Ureter (tissue), 1 donor: ENCODE results near the gene SIPA1L3. TPM values are rescaled to one million over a fixed set of nuclear protein-coding genes. Genes with fewer than 3 reads are reported as not detected.
A peak's percentile ranks its signal among the peaks of the same experiment; 100 is the strongest.
"Not testable (repeated sequence)": the region's sequence is repeated elsewhere in the genome, so short reads cannot be mapped to it uniquely, and the experiment has no call there.

ENCODE experiments used
- DNase-seq: peaks from one replicate; pipeline ENCODE4 v3.0.0-alpha.2; 2020; ENCODE audit warnings: low spot score
- total RNA-seq: library from RNA; stranded (reverse); gene quantifications from one replicate; pipeline ENCODE4 v1.2.4, GENCODE V29; 2023
- donor health status: DM: yes; HTN: yes; CAD: no.

SIPA1L3 gene
- total RNA-seq, 1 donor from 2014 or later, result 60.4 TPM

DNA sequence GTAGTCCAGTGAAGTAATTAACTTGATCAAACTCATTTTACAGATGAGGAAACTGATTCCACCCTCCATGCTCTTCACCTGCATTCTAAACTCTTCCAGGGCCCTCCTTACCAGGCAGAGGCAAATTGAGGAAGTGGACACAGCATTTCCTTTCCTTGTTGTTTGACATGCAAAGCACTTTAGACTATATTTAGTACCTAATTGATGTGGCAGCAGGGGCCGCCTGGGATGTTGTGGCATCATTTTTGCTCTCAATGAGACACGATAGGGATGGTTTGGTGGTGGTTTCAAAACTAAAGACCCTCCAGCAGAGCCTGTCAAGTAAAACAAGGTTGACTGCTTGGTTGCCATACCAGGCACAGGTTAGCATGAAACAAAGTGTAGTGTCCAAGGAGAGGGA is 7.9 kb downstream of the SIPA1L3 start:
- no peak for DNase-seq

DNA sequence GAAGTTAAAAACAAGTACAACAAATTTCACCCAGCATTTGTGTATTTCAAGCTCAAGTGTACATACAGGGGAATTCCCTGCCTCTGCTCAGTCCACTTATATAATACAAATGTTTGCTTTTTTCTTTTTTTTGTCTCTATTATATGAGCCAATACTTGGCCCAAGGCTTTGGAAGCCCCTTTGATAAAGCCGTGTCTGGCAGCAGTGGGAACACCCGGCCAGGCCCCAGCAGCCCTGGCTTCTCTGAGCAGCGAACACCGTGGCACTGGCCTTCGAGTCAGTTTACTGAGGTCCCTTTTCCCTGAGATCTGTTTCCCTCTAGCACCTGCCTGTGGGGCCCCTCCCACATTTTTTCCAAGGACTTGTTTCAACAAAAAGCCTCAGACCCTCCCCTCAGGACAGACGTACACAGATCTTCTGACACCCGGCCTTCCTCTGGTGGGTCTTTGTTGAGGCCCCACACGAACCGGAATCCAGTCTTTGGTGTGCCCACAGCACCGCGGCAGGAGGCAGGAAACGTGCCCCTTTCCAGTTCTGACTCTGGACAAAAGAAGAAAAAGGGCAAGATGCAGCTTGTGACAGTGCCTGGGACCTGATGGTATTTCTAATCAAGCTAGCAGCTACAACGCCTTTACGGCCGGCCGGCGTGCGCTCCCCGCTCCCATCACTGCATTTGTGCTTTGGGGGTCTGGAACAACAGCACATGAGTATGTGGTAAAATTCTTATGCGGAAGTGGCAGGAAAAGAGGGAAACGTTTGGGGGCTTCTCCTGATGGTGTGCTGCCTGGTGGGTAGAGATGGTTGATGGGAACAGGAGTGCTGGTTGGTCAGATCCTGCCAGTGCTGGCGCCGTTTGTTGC is 13.8 kb downstream of the SIPA1L3 start:
- no peak for DNase-seq

DNA sequence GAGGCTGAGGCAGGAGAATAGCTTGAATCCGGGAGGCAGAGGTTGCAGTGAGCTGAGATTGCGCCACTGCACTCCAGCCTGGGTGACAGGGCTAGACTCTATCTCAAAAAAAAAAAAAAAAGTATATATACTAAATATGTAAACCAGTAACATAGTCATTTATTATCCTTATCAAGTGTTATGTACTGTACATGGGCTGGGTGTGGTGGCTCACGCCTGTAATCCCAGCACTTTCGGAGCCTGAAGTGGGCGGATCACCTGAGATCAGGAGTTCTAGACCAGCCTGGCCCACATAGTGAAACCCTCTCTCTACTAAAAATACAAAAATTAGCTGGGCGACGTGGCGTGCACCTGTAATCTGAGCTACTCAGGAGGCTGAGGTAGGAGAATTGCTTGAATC is 17.6 kb downstream of the SIPA1L3 start:
- DNase-seq, result not testable (repeated sequence)

DNA sequence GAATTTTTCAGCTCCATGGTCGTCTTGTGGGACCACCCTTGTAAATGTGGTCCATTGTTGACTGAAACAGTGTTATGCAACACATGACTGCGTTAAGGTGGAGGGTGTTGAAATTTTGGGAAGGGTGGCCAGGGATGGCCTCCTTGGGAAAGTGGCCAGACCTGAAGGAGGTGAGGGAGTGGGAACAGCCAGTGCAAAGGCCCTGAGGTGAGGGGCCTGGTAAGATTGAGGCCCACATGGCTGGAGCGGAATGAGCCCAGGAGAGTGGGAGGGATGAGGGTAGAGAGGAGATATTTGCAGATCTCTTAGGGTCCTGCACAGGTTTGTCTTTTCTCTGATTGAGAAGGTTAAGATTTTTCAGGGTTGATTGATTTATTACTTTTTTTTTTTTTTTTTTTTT is 18.2 kb downstream of the SIPA1L3 start:
- no peak for DNase-seq

DNA sequence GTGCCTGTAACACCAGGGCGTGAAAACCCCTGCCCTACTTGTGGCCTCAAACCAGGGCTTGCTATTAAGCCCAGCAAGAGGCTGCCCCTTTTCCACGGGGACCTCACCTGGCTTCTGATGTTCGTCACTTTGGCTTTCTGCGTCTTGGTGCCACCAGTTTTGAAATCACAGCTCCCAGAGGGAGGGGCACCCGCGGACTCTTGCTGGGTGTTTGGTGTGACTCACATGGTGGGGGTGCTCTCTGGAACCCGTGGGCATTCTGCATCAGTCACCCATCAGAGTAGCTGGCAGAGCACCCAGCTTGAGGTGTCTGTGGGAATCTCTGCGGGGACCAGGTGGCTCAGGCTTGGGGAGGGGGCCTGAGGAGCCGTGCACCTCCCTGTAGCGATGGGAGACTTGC is 19.2 kb downstream of the SIPA1L3 start:
- DNase-seq, result no peak

DNA sequence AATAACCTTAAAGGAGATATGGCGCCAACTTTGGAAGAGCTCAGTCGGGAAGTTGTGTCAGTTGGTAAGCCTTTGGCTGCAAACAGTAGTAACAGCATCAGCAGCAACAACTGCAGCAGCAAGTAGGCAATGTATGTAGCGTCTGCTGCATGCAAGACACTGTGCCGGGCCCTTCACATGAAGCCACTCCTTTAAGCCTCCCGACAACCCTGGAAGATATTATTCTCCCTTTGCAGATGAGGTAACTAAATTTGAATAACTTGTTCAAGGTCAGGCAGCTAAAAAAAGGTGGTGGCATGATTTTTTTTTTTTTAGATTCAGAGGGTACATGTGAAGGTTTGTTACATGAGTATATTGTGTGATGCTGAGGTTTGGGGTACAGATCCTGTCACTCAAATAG is 19.7 kb downstream of the SIPA1L3 start:
- DNase-seq, result no peak

DNA sequence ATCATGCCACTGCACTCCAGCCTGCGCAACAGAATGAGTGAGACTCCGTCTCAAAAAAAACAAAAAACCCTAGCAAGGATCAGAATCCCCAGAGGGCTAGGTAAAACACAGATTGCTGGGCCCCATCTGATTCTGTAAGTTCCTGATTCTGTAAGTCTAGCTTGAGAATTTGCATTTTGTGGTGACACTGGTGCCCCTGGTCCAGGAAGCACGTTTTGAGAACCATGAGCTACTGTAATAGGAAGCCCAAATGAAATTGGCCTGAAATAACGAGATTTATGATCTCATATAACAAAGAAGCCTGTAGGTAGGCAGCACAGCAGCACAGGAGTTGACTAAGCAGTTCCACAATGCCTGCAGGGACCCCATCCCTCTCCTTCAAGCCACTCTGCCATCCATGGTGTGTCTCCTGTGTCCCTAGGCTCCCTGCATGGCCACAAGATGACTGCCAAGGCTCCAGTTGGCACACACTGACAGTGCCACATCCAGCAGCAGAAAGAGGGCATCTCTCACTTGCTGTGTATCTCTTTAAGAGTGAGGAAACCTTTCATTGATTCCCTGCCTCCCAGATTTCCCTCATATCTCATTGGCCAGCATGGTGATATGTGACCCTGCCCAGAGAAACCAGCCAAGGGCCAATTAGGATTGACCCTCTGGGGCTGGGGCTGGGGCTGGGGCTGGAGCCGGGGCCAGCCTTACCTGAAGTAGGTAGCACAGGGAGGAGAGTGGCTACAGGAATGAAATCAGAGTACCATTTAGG is 21.7 kb downstream of the SIPA1L3 start:
- no peak for DNase-seq

DNA sequence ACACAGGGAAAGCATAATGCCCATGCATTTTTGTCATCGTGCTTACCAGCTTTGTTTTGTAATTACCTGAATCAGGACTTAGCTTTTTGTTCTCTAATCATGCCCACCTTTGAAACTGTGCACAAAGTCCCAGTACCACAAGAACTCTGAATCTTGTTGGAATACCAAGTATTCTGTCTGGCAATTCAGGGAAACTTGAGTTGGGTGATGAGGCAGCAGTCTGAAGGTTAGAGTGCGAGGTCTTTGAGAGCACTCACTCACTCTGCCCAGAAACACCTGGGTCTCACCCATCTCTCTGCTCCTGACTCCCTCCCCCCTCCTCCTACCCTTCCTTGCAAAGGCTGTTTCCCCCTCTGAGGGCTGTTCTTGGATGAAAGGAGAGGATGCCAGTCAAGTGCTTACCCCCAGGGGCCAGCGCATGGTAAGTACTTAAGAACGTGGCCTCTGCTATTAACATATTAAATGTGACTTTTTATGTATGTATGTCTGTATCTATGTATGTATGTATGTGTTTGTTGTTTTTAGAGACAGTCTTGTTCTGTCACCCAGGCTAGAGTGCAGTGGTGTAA is 22.4 kb downstream of the SIPA1L3 start:
- DNase-seq, result no peak

DNA sequence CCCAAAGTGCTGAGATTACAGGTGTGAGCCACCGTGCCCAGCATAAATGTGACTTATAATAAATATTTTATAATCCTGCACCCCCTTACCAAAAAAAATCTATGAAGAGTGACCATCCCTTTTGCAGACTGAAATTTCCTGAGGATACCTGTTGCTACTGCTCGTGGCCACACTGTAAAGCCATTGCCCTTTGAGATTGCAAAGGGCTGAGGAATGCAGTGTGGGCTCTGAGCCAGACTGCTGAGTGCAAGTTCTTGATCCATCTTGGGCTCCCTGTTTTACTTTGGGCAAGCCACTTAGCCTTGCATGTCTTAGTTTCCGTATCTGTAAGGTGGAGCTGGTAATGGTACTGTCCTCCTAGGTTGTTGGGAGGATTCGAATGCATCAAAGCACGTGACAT is 23.4 kb downstream of the SIPA1L3 start:
- no peak for DNase-seq

DNA sequence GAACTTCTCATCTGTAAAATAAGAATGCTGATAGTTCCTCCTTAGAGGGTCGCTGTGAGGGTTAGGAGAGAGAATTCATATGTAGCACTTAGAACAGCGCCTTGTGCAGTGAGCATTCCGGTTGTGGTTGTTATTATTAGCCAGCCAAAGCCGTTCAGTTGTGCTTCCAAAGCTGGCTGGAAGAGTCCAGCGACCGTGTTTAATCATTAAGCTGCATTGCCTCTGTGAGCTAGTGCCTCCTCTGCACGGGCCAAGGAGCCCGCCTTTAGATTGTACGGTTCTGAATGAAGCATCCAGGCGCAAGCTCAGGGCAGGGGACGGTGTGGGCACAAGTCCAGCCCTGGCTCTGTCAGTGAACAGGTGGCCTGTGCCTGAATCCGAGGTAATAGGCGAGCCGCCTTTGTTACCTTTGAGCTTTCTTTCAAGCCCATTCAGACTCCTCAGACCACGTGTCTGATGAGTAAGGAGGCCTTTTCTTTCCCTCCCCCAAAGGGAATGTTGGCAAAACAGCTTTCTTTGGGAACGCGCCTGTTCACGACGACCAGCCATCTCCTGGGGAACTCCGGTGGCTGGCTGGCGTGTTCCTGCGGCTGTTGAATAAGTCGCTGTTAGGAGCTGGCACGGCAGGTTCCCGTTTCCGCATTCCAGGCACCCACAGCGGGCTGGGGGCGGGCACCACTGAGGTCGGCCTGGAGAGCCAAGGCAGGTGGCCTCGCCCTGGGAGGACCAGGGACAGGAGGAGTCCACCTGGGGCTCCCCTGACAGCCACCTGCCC is 25.1 kb downstream of the SIPA1L3 start:
- peak; percentile 85 for DNase-seq

DNA sequence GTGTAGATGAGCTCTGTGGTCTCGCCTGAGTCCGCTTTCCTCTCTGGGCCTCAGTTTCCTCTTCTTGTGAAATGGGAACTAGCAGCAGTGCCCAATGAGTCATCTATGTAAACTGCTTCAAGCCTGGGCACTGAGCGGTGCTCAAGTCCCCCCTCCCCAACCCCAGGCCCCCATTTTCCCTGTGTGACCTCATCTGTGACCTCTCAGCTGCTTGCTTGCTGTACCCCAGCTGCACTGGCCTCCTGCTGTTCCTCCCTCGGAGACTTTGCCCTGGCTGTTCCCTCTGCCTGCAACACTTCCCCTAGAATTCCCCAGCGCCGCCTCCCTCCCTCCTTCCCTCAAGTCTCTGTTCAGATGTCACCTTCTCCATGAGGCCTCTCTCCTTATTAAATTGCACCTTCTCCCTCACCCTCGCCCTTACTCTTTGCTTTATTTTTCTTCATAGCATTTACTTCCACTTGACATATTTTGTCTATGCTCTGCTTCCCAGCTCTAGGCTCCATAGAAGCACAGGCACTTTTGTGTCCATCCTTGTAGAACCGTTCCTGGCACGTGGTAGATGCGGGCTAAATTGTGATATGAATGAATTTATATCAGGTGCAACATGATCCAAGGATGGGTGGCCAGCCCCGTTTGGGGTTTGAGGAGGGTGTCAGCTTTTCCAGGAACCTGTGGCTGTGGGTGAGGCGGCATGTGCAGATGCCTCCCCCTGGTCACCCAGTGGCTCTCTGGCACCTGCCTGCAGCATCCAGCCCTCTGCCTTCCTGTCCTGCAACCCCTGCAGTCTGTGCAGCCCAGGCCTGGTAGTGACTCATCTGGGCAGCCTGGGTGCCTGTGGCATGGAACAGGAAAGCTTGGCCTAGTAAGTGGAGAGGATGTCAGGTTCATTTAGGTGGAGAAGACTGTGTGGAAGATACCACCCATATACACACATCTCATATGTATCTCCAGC is 26.3 kb downstream of the SIPA1L3 start:
- no peak for DNase-seq

DNA sequence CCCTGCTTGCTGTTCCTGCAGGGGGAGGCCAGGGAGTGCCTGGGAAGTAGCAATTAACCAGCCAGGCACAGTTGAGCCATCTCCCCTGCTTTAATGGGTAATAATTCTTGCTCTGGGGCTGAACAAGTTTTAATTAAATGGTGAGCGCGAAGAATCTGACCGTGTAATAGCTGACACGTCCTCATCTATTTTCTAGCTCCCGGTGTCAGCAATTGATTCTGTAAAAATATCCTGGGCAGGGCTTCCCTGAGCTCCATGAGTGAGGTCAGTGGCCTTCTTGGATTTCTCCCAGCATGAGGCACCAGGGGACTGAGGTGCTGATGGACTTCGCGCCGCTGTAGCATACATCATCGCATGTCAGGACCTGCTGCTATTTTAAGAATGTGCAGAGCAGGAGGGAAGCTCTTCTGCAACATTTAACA is 26.9 kb downstream of the SIPA1L3 start:
- no peak for DNase-seq

DNA sequence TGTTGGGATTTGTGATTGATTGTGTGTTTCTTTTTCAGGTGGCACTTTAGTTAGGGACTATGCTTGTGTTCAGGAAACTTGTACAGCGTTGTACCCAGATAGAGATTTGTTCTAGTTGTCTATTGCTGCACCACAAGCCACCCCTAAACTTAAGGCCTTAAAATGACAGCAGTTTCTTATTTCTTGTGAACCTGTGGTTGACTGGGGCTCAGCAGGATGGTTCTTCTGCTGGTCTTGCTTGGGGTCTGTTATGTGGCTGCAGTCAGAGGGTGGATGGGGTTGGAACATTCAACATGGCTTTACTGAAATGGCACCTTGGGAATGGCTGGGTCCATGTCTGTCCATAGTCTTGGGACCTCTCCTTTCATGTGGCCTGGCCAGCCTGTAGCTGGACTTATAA is 28.3 kb downstream of the SIPA1L3 start:
- no peak for DNase-seq

DNA sequence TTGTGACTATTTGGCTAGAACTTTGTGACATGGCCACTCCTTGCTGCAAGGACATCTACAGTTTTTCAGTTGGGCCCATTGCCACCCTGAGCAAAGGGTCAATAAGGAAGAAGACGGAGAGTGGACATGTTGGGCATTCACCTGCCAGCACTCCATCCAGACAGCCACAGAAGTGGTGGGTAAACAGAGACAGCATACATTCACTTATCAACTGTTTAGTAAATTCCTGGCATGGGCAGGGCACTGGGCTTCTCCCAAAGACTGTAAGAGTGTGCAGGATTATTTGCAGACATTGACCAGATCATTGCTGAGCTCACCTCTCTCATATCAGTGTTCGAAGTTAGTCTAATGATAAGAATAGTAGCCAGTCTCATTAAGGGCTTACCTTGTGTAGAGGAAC is 29.2 kb downstream of the SIPA1L3 start:
- no peak for DNase-seq

DNA sequence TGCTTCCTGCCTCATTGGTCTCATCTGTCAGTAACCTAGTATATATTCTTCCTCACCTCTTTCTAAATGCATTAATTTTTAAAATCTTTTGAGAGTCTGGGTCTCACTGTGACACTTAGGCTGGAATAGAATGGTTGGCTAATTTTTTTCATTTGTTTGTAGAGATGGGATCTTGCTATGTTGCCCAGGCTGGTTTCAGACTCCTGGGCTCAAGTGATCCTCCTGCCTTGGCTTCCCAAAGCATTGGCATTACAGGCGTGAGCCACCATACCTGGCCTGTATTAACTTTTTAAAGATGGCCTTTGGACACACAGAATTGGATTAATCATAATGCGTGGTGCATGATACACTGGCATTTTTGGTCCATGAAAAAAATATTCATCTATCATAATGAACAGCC is 29.9 kb downstream of the SIPA1L3 start:
- DNase-seq, result no peak

DNA sequence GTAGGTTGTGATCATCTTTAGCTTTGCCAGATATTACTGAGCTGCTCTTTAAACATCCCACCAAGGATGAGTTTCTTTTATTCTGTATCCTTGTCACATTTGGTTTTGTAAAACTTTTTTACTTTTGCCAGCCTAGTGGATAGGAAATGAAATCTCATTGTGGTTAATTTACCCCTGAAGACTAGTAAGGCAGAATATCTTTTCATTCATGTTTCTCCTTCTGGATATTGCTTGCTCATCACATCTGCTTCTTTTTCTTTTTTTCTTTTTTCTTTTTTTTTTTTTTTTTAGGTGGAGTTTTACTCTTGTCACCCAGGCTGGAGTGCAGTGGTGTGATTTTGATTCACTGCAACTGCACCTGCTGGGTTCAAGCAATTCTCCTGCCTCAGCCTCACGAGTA is 31.3 kb downstream of the SIPA1L3 start:
- no peak for DNase-seq

DNA sequence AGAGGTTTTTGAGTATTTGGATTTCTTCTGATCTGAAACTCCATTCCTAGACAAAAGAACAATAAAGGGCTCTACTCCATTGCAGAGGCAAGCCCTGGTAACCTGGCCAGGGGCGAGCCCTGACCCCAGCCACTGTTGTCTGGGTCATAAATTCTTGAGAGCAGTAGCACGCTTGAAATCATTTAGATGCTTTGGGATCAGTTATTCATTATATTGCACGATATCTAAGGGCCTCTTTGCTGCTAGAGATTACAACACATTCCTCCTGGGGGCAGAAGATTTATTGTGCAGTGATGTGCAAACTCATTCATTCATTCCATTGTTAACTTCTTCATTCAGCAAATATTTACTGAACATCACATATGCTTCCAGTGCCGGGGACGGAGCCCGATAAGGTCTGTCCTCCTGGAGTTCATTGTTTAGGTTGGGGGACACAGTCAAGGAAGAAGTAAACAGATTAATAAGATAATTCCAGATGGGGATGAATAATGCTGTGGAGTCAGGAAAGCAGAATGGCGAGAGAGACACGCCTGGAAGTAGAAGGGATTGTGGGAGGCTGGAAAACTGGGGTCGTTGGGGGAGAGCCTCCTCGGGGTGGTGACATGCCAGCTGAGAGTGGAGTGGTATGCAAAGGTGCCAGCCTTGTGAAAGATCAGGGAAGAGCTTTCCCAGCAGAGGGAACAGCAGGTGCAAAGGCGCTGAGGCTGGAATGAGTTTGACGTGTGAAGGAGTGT is 34.9 kb downstream of the SIPA1L3 start:
- no peak for DNase-seq

DNA sequence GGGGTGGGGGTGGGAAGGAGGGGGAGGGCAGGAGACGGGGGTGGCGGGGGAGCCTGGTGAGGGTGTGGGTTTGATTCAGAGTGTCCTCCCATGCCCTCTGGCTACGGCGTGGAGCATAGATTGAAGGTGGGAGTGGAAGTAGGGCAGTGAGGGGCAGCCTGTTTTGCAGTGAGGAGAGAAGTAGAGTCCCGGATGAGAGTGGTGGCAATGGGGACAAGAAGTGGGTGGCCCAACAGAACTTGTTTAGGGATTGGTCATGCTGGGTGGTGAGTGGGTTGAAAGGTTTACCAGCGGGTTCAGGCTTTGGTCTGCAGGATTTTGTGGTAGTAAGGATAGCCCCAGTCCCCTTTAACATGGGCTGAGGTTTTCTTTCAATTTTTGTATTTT is 35.5 kb downstream of the SIPA1L3 start:
- DNase-seq, result no peak

DNA sequence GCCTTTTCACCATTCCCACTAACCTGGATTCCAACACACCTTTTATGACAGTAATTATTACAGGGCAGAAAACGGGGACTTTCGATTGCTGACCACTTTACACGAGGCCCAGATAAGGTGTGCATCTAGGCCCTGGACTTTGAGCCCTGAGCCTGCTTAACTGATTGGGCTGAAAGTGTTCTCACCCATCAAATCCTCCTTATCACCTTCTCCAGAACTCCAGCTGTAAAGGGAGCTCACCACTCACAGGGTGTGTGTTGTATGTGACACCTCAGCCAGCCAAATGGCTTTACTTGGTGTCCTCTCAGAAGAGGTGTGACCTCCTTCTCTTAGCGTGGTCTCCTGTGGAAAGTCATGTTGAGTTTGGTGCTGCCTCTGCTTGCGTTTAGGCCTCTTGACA is 36.5 kb downstream of the SIPA1L3 start:
- DNase-seq, result no peak

DNA sequence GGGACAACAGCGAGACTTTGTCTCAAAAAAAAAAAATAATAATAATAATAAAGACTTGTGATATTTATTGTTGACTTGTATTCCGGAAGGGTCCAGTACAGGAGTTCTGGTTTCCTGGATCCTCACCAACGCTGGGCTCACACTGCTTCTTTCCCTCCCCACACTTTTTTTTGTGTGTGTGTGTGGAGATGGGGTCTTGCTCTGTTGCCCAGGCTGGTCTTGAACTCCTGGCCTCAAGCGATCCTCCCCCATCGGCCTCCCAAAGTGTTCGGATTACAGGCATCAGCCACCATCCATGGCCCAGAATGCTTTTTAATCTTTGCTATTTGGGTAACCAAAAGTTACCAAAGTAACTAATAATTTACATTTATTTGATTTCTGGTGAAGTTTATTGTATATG is 39.1 kb downstream of the SIPA1L3 start:
- DNase-seq, result no peak
